ENCODE measurements around the gene KRCC1. TPM values are rescaled to one million over a fixed set of nuclear protein-coding genes. Genes with fewer than 3 reads are reported as not detected.
A peak's percentile ranks its signal among the peaks of the same experiment; 100 is the strongest.

Gene KRCC1
- total and polyA plus RNA-seq, 9 of the 15 experiments (the other 6 are each of a cell fraction or from before 2014, with no cell fraction given), result 1.9 to 6.0 (median 2.2) TPM

DNA sequence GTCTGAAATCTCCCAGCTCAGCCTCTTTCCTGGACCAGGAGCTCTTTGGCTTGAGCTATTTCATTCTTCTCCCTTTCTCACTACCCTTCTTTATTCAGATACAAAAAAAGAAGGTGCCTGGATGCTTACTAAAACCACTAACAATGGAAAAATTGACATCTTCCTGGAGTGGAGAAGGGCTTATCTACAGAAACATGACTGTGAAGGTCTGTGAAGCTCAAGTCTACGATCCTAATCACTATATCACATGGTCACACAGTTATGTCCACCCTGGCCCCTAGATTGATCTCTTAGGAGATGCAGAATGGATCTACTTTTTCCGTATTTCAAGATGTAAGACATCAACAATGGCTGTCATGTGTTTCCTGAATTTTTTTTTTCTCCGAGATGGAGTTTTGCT lies 5.7 kb upstream of the KRCC1 start:
- ATAC-seq, result no peak
- TF ChIP-seq NBN (IDR thresholded peaks at IDR 0.05; ENCODE audit: low read depth) (no peak), ADNP (tag; IDR thresholded peaks at IDR 0.05) (no peak), SIRT6 (IDR thresholded peaks at IDR 0.05; ENCODE audit: low read depth, low read length) (no peak), KAT2B (IDR thresholded peaks at IDR 0.05; ENCODE audit: low read depth, low read length) (no peak), ZEB2 (IDR thresholded peaks at IDR 0.05) (no peak), PCBP1 (IDR thresholded peaks at IDR 0.05; ENCODE audit: low read depth, low read length, poor library complexity, severe bottlenecking) (no peak), PRMT5 (CRISPR knock-in tag; IDR thresholded peaks at IDR 0.05) (no peak), MTA2 (IDR thresholded peaks at IDR 0.05; ENCODE audit: low read depth) (peak; percentile 35; the same call in 1 of the 2 replicates), ZNF644 (tag; IDR thresholded peaks at IDR 0.05; ENCODE audit: low read depth) (no peak), RCOR1 (IDR thresholded peaks at IDR 0.05; ENCODE audit: borderline replicate concordance in 1 of 2, low read depth in 2 of 2, low read length in 2 of 2) (peak in 1 of 2 experiments; percentile 49; a peak in 1 of 4 replicates), DPF2 (IDR thresholded peaks at IDR 0.05) (0 out of 2 replicates have a peak, but pooled peaks have one; percentile 18), CBFA2T3 (IDR thresholded peaks at IDR 0.05) (peak; percentile 57; the same call in 1 of the 2 replicates), SMAD1 (IDR thresholded peaks at IDR 0.05; ENCODE audit: low read depth, low read length, partially characterized antibody) (no peak), ZNF23 (CRISPR knock-in tag; IDR thresholded peaks at IDR 0.05) (no peak), SREBF1 (IDR thresholded peaks at IDR 0.05; ENCODE audit: borderline replicate concordance, low read depth, low read length) (no peak), ATF7 (IDR thresholded peaks at IDR 0.05) (peak; percentile 71), TAL1 (IDR thresholded peaks at IDR 0.05) (peak; percentile 34; the same call in 1 of the 2 replicates), JUND (IDR thresholded peaks at IDR 0.05; ENCODE audit: borderline replicate concordance, low read depth, low read length) (peak; percentile 76; the same call in 1 of the 2 replicates), JUND (tag; IDR thresholded peaks at IDR 0.05; ENCODE audit: borderline replicate concordance, low read depth, low read length) (peak; percentile 60; the same call in 2 of the 3 replicates), TCF3 (CRISPR knock-in tag; IDR thresholded peaks at IDR 0.05) (peak; percentile 26; the same call in 1 of the 2 replicates)
- TF ChIP-seq, protein P1, sequence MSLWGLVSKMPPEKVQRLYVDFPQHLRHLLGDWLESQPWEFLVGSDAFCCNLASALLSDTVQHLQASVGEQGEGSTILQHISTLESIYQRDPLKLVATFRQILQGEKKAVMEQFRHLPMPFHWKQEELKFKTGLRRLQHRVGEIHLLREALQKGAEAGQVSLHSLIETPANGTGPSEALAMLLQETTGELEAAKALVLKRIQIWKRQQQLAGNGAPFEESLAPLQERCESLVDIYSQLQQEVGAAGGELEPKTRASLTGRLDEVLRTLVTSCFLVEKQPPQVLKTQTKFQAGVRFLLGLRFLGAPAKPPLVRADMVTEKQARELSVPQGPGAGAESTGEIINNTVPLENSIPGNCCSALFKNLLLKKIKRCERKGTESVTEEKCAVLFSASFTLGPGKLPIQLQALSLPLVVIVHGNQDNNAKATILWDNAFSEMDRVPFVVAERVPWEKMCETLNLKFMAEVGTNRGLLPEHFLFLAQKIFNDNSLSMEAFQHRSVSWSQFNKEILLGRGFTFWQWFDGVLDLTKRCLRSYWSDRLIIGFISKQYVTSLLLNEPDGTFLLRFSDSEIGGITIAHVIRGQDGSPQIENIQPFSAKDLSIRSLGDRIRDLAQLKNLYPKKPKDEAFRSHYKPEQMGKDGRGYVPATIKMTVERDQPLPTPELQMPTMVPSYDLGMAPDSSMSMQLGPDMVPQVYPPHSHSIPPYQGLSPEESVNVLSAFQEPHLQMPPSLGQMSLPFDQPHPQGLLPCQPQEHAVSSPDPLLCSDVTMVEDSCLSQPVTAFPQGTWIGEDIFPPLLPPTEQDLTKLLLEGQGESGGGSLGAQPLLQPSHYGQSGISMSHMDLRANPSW (CRISPR knock-in tag; IDR thresholded peaks at IDR 0.05), result no peak
- TF ChIP-seq, protein P2, sequence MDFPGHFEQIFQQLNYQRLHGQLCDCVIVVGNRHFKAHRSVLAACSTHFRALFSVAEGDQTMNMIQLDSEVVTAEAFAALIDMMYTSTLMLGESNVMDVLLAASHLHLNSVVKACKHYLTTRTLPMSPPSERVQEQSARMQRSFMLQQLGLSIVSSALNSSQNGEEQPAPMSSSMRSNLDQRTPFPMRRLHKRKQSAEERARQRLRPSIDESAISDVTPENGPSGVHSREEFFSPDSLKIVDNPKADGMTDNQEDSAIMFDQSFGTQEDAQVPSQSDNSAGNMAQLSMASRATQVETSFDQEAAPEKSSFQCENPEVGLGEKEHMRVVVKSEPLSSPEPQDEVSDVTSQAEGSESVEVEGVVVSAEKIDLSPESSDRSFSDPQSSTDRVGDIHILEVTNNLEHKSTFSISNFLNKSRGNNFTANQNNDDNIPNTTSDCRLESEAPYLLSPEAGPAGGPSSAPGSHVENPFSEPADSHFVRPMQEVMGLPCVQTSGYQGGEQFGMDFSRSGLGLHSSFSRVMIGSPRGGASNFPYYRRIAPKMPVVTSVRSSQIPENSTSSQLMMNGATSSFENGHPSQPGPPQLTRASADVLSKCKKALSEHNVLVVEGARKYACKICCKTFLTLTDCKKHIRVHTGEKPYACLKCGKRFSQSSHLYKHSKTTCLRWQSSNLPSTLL (IDR thresholded peaks at IDR 0.05), result no peak

More for the DNA sequence above, 5.7 kb upstream of the KRCC1 start:
- no peaks in the 10 kb centered on the region for H3K27me3 ChIP-seq (ENCODE audit: control insufficient read depth in 2 of 2, insufficient read depth in 2 of 2, low read length in 2 of 2)
- ChIA-PET POLR2A (interaction anchor here (1.2 to 2.1 kb wide), 2 partner anchors 46 to 47 kb away, joined by 5 to 8 read pairs; partner anchors contain the start of gene RNU2-63P), CTCF (ENCODE audit: low intra/inter-chr PET ratio) (interaction anchor here (1.9 kb wide), 1 partner anchor 99 kb away, joined by 12 read pairs; no protein-coding TSS in a partner anchor)
- H3K4me1 ChIP-seq (replicated peaks in 1 of 2; ENCODE audit: control insufficient read depth in 2 of 2, insufficient read depth in 2 of 2, low read length in 2 of 2), result peaks cover 25 to 50% of the 10 kb centered on the region in 2 experiments
- 28% methylated on average over 3 of the region's 3 CpGs for WGBS (ENCODE audit: insufficient coverage, low coverage, missing lambda C conversion rate)
- no peak overlapping the region for H2AFZ ChIP-seq (ENCODE audit: low read depth, low read length)
- no peak for FAIRE-seq
- H3K4me3 ChIP-seq, result no peak overlapping the region
- in situ Hi-C loops (cut with MboI) (no loop called here), intact Hi-C loops (cut with micrococcal nuclease) (loop anchor here (2.0 to 5.0 kb wide), 2 partner anchors 98 to 126 kb away; no protein-coding TSS in a partner anchor)
- no peaks in the 10 kb centered on the region for H3K79me2 ChIP-seq (ENCODE audit: control insufficient read depth, insufficient read depth, low read length)
- no peak overlapping the region; the same call in 1 of the 2 replicates for H3K4me2 ChIP-seq (ENCODE audit: insufficient read depth, low read length)
- DNase-seq (ENCODE audit: extremely low read depth in 1 of 4, low spot score in 3 of 4), result peak in 1 of 4 experiments; percentile 49
- no peaks in the 10 kb centered on the region for H3K9me3 ChIP-seq (replicated peaks; ENCODE audit: control insufficient read depth, insufficient read depth, low read depth, low read length)
- no peak overlapping the region for H3K9ac ChIP-seq (ENCODE audit: insufficient read depth in 1 of 2, low read depth in 2 of 2, low read length in 2 of 2)
- no peaks in the 10 kb centered on the region for H3K36me3 ChIP-seq (ENCODE audit: control insufficient read depth, insufficient read depth, low read length)
- BruUV-seq (replicated peaks), result no TSS peak
- H3K27ac ChIP-seq (ENCODE audit: extremely low read depth, low read depth, low read length), result no peak overlapping the region
- no peaks in the 10 kb centered on the region for H4K20me1 ChIP-seq (replicated peaks; ENCODE audit: control insufficient read depth, insufficient read depth, low read length)
- no peaks in the 10 kb centered on the region for H3K9me1 ChIP-seq (ENCODE audit: control insufficient read depth, insufficient read depth, low read length)
